Suprapubic skin (tissue), 4 donors: ENCODE data around the gene PCARE. TPM values are rescaled to one million over a fixed set of nuclear protein-coding genes. Genes with fewer than 3 reads are reported as not detected.

Source experiments
- DNase-seq, 2 donors: peaks; one replicate each; pipeline ENCODE4 v3.0.0-alpha.2; 2019; ENCODE audit warnings: low spot score in 2 of 2
- H3K27ac ChIP-seq: fragments of 200-600 bp; sonication (generic); one replicate; pipeline ENCODE4 v1.5.1; 2019
- H3K27me3 ChIP-seq: fragments of 200-600 bp; sonication (generic); one replicate; pipeline ENCODE4 v1.5.1; 2019
- H3K36me3 ChIP-seq: fragments of 200-600 bp; sonication (generic); one replicate; pipeline ENCODE4 v1.5.1; 2019
- H3K4me1 ChIP-seq: fragments of 200-600 bp; sonication (generic); one replicate; pipeline ENCODE4 v1.5.1; 2019
- H3K4me3 ChIP-seq: fragments of 200-600 bp; sonication (generic); one replicate; pipeline ENCODE4 v1.5.1; 2019; ENCODE audit warnings: mild to moderate bottlenecking
- H3K9me3 ChIP-seq: fragments of 200-600 bp; sonication (generic); one replicate; pipeline ENCODE4 v1.5.1; 2019
- CTCF ChIP-seq, 2 donors: fragments of 200-600 bp in 1 of 2; fragments of 450-650 bp in 1 of 2; sonication (generic) in 1 of 2; IDR thresholded peaks; one replicate each; pipeline ENCODE4 v1.5.1; 2016 to 2019; ENCODE audit warnings: antibody characterized with exemption in 2 of 2, mild to moderate bottlenecking in 1 of 2, moderate library complexity in 1 of 2
- EP300 ChIP-seq: sonication (generic); formaldehyde crosslinking; IDR thresholded peaks from one replicate; pipeline ENCODE4 v1.6.1; 2017; ENCODE audit warnings: antibody characterized with exemption
- POLR2A ChIP-seq, 2 donors: fragments of 450-650 bp; IDR thresholded peaks; one replicate each; pipeline ENCODE4 v1.6.1; 2017; ENCODE audit warnings: antibody characterized with exemption in 2 of 2, mild to moderate bottlenecking in 2 of 2, moderate library complexity in 2 of 2
- POLR2AphosphoS5 ChIP-seq, 3 donors: sonication (generic); formaldehyde crosslinking; IDR thresholded peaks; one replicate each; pipeline ENCODE4 v1.6.1; 2017; ENCODE audit warnings: antibody characterized with exemption in 3 of 3
- WGBS: methylation state at CpG from one replicate; pipeline ENCODE4 v1.1.5; 2018; 5-methylcytosine and 5-hydroxymethylcytosine counted together
- total RNA-seq, 4 donors: library from RNA; depleted of rRNA; stranded (reverse); fragments of >200 nt; gene quantifications; one replicate each; pipeline ENCODE4 v1.1.0, GENCODE V29; 2016

The PCARE gene
- total RNA-seq, 4 donors from 2014 or later, result 0.04 to 0.34 (median 0.14) TPM

DNA sequence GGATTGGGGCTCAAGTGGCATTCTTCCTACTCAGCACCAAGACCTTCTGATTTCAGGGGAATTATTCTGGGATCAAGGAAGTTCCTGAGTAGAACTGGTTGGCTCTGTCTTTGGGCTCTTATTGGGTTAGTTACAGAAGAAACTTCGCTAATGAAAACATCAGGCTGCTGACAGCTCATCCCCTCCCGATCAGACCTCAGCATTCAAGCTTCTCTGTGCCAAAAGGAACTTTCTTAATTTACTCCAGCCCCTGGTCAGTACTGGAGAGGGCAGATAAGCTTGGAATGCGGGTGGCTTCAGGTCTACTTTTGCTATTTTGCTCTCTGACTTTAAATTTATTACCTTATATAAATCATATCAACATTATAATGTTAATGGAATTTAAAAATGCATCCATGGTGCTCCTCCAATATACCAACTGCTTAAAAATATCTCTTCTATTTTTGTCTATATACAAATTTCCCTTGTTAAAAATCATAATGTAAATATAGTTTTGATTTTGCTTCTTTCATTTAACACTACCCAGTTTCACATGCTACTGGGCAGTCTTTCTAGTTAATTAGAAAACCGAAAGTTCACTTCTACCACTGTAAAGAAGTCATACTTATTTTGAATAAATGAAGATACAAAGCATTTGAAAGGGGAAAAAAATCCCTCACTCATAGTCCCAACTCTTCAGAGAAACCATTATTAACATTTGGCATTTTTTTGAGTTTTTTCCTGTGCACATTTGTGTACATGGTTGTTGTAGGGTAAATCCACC is 34.4 kb downstream of the PCARE start:
- no peaks in the 10 kb centered on the region for H3K27me3 ChIP-seq
- TF ChIP-seq EP300, result no peak
- no peak for TF ChIP-seq POLR2A (IDR thresholded peaks at IDR 0.05)
- no peak for TF ChIP-seq CTCF (IDR thresholded peaks at IDR 0.05)
- no peak for TF ChIP-seq POLR2AphosphoS5 (IDR thresholded peaks at IDR 0.05)
- 67% methylated on average over 4 of the region's 4 CpGs for WGBS
- H3K27ac ChIP-seq, result no peak overlapping the region
- peaks cover 11% of the 10 kb centered on the region for H3K4me1 ChIP-seq
- no peaks in the 10 kb centered on the region for H3K36me3 ChIP-seq
- DNase-seq, result no peak
- H3K4me3 ChIP-seq, result no peak overlapping the region
- H3K9me3 ChIP-seq, result no peaks in the 10 kb centered on the region

GRCh38 chr2:29035016-29035745 is 39.1 kb downstream of the PCARE start:
- H3K27me3 ChIP-seq, result no peaks in the 10 kb centered on the region
- no peak overlapping the region for H3K27ac ChIP-seq
- no peaks in the 10 kb centered on the region for H3K36me3 ChIP-seq
- no peak for DNase-seq
- no peaks in the 10 kb centered on the region for H3K4me1 ChIP-seq
- WGBS, result 92% methylated on average over 9 of the region's 17 CpGs
- H3K4me3 ChIP-seq, result no peak overlapping the region
- H3K9me3 ChIP-seq, result no peaks in the 10 kb centered on the region
- TF ChIP-seq EP300 (no peak), CTCF (IDR thresholded peaks at IDR 0.05) (no peak), POLR2AphosphoS5 (IDR thresholded peaks at IDR 0.05) (no peak), POLR2A (IDR thresholded peaks at IDR 0.05) (no peak)

GRCh38 chr2:29033656-29034055 is 40.7 kb downstream of the PCARE start:
- H3K27ac ChIP-seq, result no peak overlapping the region
- 63% methylated on average over 5 of the region's 6 CpGs for WGBS
- H3K4me3 ChIP-seq, result no peak overlapping the region
- H3K4me1 ChIP-seq, result no peaks in the 10 kb centered on the region
- TF ChIP-seq POLR2AphosphoS5 (IDR thresholded peaks at IDR 0.05) (no peak), POLR2A (IDR thresholded peaks at IDR 0.05) (no peak), EP300 (no peak), CTCF (IDR thresholded peaks at IDR 0.05) (no peak)
- H3K27me3 ChIP-seq, result no peaks in the 10 kb centered on the region
- DNase-seq, result no peak
- H3K36me3 ChIP-seq, result no peaks in the 10 kb centered on the region
- H3K9me3 ChIP-seq, result no peaks in the 10 kb centered on the region

DNA sequence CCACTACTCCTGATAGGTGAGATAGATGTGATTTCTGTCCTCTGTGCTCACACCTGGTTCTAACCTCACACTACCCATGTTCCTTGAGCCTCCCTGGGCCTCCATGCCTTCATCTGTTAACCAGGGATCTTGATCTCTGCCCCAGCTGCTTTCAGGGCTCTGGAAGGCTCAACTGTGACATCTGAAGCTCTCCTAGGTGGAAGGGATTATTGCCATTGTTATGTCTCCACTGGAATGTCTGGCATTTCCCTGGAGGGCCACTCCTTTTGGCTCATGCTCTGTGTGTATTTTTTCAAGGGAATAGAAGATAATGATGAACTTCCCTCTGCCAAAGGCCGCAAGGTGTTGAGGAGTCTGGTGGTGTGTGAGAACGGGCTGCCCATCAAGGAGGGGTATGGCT is 41.2 kb downstream of the PCARE start:
- 60% methylated on average over 2 of the region's 2 CpGs for WGBS
- TF ChIP-seq CTCF (IDR thresholded peaks at IDR 0.05) (no peak), POLR2A (IDR thresholded peaks at IDR 0.05) (no peak), POLR2AphosphoS5 (IDR thresholded peaks at IDR 0.05) (no peak), EP300 (no peak)
- H3K9me3 ChIP-seq, result no peaks in the 10 kb centered on the region
- H3K36me3 ChIP-seq, result no peaks in the 10 kb centered on the region
- DNase-seq, result no peak
- no peak overlapping the region for H3K27ac ChIP-seq
- no peaks in the 10 kb centered on the region for H3K4me1 ChIP-seq
- no peak overlapping the region for H3K4me3 ChIP-seq
- no peaks in the 10 kb centered on the region for H3K27me3 ChIP-seq

DNA sequence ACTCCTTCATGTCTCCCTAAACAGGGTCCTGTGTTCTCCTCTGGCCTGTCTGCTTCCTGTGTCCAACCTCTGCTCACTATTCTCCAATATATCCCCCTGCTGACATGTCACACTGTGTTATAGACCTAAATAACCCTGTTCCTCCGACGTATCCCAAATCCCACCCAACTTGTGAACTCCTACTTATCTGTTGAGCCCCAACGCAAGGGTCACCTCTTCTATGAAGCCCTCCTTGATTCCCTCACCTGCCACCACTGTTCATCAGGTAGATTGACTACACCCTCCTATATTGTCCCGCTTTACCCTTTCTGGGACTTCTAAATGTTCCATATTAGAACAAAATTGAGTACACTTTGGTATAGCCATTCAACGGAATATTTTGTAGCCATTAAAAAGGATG is 42.1 kb downstream of the PCARE start:
- Histone ChIP-seq H3K9me3 (no peaks in the 10 kb centered on the region), H3K4me3 (no peak overlapping the region), H3K27ac (no peak overlapping the region), H3K4me1 (no peaks in the 10 kb centered on the region), H3K27me3 (no peaks in the 10 kb centered on the region), H3K36me3 (no peaks in the 10 kb centered on the region)
- no peak for DNase-seq
- TF ChIP-seq POLR2A (IDR thresholded peaks at IDR 0.05) (no peak), POLR2AphosphoS5 (IDR thresholded peaks at IDR 0.05) (no peak), CTCF (IDR thresholded peaks at IDR 0.05) (no peak), EP300 (no peak)
- 98% methylated on average over 5 of the region's 5 CpGs for WGBS
